ENCODE results near the gene OBSCN.
A peak's percentile ranks its signal among the peaks of the same experiment; 100 is the strongest.

The OBSCN gene, protein sequence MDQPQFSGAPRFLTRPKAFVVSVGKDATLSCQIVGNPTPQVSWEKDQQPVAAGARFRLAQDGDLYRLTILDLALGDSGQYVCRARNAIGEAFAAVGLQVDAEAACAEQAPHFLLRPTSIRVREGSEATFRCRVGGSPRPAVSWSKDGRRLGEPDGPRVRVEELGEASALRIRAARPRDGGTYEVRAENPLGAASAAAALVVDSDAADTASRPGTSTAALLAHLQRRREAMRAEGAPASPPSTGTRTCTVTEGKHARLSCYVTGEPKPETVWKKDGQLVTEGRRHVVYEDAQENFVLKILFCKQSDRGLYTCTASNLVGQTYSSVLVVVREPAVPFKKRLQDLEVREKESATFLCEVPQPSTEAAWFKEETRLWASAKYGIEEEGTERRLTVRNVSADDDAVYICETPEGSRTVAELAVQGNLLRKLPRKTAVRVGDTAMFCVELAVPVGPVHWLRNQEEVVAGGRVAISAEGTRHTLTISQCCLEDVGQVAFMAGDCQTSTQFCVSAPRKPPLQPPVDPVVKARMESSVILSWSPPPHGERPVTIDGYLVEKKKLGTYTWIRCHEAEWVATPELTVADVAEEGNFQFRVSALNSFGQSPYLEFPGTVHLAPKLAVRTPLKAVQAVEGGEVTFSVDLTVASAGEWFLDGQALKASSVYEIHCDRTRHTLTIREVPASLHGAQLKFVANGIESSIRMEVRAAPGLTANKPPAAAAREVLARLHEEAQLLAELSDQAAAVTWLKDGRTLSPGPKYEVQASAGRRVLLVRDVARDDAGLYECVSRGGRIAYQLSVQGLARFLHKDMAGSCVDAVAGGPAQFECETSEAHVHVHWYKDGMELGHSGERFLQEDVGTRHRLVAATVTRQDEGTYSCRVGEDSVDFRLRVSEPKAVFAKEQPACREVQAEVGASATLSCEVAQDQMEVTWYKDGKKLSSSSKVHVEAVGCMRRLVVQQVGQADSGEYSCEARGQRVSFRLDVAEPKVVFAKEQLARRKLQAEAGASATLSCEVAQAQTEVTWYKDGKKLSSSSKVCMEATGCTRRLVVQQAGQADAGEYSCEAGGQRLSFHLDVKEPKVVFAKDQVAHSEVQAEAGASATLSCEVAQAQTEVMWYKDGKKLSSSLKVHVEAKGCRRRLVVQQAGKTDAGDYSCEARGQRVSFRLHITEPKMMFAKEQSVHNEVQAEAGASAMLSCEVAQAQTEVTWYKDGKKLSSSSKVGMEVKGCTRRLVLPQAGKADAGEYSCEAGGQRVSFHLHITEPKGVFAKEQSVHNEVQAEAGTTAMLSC (N-terminal part only)

DNA sequence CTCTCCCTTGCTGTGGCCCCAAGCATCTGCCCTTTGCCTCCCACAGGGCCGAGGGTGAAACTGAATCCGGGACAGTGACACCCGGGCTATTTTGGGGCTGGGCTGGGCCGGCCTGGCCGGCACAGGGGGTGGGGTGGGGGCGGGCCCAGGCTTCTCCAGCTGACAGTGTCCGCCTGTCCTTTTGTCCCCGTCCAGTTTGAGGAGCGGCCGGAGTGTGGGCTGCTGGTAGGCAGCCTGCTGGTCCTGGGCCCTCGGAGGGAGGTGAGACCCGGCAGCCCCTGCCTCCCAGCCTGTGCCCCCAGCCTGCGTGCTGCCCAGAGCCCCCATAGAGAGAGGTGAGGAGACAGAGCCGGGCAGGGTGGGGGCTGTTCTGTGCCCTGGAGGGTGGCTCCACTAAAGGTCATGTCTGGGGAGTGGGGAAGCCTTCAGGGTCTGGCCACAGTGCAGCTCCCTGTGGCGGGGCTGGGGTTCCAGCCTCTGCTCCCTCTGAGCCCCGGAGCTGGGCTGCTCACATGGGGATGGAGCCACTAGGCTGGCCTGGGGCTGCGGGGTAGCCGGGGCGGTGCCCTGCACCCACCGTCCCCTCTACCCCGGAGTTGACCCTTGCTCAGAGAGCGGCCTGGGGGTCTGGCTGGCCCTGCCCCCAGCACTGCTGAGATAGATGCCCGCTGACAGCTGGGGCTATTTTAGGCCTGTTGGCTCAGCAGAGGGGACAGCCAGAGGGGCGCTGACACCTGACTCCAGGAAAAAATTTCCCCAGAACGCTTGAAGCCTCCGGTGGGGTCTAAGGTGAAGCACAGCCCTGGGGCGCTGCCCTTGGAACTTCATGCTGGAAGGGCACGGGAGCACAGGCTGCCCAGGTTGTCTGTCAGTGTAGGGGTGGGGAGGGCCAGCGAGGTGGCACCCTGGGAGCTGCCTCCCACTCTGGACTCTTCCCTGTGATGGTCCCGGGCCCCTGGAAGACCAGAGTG lies at the start of gene OBSCN:
OBSCN (plus strand) TSS at position 194 of the 971 bp plus-strand sequence. CDS start 3,740 bp downstream, outside the sequence.
- DNase-seq, result no peak

DNA sequence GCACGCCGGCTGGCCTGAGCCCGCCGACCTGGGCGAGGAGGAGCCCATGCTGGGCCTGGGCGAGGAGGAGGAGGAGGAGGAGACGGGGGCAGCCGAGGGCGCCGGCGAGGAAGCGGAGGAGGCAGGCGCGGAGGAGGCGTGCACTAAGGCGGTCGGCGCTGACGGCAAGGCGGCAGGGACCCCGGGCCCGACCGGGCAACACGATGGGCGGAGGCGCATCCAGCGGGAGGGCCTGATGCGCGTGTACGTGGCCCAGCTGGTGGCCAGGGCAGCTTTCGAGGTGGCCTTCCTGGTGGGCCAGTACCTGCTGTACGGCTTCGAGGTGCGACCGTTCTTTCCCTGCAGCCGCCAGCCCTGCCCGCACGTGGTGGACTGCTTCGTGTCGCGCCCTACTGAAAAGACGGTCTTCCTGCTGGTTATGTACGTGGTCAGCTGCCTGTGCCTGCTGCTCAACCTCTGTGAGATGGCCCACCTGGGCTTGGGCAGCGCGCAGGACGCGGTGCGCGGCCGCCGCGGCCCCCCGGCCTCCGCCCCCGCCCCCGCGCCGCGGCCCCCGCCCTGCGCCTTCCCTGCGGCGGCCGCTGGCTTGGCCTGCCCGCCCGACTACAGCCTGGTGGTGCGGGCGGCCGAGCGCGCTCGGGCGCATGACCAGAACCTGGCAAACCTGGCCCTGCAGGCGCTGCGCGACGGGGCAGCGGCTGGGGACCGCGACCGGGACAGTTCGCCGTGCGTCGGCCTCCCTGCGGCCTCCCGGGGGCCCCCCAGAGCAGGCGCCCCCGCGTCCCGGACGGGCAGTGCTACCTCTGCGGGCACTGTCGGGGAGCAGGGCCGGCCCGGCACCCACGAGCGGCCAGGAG lies 49.5 kb upstream of the OBSCN start:
- DNase-seq, result no peak

DNA sequence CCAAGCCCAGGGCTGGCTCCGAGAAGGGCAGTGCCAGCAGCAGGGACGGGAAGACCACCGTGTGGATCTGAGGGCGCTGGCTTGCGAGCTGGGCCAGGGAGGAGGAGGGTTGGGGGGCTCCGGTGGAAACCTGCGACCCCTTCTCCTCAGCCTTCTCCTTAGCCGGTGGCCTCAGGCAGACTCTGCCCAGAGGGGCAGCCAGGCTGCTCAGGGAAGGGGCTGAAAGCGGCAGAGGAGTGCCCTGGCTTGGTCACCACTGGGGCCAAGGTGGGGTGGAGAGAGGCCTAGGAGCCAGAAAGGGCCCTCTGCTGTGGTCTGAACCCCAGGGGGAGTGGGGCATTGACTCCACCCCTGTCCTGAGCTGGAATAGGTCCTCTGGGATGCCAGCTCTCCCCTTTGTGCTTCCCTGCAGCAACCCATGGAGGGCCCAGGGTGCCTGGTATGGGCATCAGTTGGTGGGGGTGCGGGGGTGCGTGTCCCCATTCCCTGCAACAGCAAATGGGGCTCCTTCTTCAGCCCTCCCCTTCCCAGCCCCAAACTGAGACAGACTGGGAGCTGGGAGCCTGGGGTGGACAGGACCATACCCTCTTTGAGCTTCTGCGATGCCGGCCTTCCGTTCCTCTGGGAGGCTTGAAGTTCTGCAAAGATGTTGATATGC lies 48.7 kb upstream of the OBSCN start:
- no peak for DNase-seq

DNA sequence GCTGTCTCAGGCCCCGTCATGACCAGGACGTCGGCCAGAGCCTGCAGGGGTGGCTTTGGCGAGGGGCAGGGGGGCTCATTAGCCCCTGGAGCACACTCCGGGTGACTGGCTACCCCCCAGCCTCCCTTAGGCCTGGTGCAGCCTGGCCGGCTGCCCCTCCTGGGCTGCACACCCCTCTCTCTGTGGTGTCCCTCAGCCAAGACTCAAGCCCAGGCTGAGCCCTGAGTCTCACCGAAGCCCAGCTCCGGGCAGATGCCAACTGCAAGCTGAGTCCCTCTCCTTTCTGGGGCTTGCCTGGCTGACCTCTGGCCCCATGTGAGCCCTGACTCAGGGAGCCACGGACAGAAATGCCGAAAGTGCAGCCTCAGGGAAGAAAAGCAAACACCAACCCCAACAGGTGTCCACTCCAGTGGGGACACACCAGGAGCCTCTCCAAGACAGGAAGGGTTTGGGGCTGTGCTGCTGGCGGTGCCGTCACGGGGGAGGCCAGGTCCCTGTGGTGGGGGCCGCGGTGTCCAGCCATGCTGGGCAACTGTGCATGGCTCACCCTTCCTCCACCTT lies 47.6 kb upstream of the OBSCN start:
- DNase-seq, result no peak

DNA sequence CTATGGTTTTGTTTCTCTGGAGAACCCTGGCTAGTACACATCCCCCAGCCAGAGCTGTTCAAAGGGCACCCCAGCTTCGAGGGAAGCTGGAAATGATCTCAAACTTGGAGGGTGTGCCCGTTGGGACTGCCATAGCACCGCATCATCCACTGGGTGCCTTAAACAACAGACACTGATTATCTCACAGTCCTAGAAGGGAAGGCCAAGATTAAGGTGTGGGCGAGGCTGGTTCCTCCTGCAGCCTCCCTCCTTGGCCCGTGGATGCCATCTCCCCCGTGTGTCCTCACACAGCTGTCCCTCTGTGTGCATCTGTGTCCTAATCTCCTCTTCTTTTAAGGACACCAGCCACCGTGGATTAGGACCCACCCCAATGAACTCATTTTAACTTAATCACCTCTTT lies 46.5 kb upstream of the OBSCN start:
- no peak for DNase-seq

DNA sequence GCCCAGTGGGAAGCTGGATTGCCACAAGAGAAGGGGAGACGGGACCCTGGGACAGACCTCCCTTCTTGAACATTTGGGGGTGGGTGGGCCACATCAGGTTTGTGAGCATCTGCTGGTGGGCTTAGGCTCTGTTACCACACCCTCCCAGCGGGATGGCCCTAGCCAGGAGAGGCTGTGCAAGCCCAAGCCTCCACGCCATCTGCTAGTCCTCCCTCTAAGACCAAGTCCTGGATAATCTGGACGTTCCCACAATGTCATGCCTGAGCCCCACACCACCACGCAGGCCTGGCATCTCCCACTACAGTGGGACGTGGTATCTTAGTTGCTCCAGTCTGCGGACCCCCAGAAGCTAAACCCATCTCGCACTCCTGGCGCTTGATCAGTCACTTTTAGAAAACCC lies 46.0 kb upstream of the OBSCN start:
- DNase-seq, result no peak

DNA sequence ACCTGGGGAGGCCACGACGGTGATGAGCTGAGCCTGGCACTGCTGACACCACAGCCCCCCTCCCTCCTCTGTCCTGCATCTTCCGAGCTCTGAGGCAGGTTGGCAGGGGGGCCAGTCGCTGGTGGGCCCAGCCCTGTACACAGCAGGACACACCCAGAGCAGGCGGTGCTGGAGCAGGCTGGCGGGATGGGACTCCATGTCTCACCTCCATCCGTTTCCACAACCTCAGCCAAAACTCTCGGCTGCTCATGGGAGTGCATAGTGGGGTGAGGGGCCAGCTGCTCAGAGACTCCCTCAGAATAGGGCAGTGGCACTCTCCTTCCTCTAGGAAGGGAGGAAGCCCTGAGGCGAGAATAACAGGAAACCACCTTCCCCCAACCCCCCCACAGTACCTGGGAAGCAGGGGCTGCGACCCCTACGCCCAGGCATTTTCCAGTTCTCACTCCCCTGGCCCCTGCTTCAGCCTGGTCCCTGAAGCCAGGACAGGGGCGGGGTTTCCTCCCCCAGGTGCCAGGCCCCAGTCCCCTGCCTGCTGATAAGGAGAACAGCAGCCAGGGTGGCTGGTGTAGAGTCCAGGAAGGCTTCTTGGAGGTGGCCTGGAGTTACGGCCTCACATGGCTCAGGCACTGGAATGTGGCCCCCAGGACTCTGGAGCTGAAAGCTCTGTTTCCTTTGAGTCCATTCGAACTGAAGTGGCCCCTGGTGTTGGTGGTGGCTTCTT lies 45.4 kb upstream of the OBSCN start:
- no peak for DNase-seq

DNA sequence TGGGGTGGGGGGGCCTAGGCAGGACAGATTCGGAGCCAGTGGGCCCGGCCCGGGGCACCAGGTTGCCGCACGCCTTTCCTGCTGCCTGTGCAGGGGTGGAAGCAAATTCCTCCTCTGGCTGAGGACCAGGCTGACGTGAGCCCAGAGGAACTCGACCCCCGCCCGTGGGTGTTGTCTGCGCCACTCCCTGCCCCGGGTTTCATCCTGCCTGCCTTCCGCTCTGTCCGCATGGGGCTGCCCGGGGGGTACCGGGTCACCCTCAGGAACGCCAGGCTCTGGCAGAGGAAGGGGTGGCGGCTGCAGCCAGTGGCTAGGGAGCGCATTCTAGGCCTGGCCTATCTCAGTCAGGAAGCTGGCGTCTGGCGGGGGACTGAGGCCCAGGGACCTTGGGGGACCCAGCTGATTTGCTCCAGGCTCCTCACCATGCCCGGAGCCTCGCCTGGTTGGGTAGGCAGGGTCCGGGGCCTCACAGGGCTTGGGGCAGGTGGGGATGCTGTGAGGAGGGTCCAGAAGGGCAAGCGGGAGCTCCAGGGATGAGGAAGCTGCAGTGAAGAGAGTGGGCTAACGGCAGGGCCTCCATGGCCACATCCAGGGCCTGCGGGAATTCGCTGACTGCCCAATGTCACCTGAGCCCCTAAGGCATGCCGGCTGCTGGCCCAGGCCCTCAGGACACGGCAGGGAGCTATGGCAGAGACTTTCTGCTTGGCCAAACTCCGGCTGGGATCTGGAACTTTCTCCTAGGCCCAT lies 44.7 kb upstream of the OBSCN start:
- no peak for DNase-seq

DNA sequence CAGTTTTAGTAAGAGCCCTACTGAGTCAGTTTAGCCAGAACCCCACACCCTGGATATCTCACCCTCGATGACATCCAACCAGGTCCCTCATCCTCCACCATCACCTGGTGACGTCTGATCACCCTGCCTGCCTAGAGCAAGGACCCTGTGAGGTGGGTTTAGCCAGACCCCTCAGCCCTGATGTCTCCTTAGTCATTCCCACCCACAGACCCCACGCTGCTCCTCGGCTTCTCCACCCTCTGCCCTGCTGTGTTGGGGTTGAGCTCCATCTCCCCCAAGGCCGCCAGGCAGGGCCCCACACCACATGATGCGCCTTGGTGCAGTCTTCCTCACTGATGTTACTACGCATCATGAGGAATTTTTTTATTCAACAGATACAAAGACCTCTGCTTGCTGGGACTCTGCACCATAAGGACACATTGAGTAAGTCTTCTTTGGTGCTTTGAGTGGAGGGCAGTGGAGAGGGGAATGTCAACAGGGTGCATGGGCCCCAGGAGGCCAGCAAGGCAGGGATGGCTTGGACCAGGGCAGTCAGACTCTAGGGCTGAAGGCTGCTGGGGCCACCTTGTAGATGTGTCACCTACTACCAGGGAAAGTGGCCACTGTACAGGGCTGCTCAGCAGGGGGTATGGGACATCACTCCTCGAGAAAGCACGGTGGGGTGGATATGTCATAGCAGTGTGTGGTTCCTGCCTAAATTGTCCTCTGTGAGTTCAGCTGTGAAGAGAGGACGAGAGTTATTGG lies 43.9 kb upstream of the OBSCN start:
- DNase-seq, result no peak

DNA sequence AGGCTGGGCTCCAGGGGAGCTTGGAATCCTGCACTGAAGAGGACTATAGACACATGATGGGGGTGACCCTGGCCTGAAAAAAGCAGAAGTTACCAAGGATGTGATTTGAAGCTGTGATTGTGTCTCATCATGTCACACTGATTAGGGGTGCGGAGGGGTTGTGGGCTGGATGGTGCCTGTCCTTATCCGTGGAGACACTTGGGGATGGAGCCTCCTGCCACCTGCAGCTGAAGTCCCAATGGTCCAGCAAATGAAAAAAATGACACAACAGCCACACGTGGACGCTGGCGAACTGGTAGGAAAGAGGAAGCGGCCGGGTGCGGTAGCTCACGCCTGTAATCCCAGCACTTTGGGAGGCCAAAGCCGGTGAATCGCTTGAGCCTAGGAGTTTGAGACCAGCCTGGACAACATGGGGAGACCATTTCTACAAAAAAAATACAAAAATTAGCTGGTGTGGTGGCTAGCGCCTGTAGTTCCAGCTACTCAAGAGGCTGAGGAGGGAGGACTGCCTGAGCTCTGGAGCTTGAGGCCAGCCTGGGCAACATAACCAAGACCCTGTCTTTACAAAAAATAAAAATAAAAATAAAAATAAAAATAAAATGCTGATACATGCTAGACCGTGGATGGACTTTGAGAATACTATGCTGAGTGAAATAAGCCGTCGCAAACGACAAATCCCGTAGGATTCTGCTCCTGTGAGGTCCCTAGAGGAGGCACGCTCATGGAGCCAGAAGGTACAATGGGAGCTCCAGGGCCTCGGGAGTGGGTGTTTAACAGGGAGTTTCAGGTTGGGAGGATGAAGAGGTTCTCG lies 43.1 kb upstream of the OBSCN start:
- DNase-seq, result no peak

DNA sequence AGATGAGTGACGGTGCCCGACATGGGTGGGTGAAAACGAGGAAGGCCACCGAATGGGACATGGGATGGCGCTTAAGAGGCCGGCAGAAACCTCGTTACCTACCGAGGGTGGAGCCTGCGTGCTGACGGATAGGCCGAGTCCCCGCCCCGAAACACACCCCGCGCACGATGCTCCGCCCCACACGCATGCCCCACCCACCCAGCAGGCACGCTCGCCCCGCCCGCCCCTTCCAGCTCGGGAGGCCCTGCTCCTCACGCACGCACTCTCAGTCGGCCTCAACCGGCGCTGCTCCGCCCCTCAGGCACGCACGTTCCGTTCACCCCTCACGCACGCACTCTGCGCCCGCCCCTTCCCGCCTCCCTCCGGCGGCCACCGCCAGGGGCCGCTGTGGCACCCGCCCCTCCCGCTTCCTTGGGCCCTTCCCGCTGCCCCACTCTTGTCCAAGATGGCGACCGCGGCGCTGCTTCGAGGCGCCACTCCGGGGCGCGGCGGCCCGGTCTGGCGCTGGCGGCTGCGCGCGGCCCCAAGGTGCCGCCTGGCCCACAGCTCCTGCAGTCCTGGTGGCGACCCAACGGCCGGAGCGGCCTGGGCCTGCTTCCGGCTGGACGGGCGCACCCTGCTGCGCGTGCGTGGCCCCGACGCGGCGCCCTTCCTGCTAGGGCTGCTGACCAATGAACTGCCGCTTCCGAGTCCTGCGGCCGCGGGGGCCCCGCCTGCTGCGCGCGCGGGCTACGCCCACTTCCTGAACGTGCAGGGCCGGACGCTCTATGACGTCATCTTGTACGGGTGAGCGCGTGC lies 42.3 kb upstream of the OBSCN start, which contains the start of gene IBA57:
IBA57 (plus strand) TSS at position 433 of the 798 bp plus-strand sequence; CDS start at position 446, 13 bp downstream.
- peak; percentile 100 for DNase-seq

DNA sequence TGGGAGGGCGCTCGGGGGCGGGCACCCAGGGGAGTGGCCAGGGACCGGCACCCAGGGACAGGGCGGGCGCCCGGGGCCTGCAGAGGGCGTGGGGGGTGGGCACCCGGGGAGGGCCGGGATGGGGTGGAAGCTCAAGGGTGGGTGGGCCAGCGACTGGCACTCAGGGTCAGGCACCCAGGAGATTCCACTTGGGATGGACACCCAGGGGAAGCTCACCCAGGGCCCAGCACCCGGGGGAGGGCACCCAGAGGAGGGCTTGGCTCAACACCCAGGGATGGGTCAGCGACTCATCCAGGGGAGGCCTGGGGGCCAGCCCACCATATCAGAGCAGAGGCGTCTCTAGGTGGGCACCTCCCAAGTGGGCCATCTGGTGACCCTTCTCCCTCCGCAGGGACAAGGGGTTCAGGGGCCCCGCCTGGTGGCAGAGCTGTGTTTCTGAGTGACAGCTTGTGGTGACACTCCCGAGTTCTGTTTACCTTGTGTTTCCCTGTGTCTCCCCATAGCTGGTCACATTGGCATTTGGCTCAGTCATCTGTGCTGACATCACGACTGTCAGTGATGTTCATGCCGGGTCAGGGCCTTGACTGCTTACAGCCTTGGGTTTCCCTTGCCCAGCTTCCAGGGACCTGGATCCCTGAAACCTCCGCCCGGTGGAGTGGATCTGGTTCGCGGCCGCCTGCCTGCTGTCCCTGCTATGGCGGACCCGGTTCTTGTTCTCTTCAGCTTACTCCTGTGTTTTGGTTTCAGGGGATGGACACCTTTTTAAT lies 41.5 kb upstream of the OBSCN start:
- DNase-seq, result peak; percentile 49

DNA sequence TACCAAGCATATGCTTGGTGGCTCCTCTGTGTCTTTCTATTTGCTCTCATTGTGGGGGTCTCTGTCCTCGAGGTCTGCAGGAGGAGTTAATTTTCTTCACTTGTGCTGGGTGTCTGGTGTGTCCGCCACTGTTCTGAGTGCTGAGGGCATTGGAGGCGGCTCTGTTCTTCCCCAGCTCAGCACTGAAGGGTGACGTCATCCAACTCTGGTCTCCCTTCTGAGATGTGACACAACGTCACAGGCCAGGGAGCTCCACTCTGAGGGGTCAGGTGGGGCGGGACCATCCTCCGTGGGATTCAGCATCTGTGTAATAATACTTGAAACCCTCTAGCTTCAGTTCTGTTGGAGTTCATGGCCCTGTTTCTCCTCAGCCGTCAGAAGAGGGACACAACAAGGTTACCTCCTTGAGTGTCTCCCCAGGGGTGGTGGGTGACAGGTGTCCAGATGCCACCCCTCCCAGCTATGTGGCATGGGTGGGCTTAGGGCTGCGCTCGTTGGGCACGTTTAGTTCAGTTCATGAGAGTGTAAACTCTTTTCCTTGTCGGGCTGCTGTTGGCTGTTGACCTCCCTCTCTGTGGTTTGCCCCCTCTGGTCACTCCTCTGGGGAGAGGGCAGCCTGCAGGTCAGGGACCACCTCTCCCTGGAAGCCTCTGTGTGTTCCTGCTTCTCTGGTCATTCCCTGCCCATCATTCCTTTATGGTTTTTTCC lies 39.1 kb upstream of the OBSCN start:
- no peak for DNase-seq

DNA sequence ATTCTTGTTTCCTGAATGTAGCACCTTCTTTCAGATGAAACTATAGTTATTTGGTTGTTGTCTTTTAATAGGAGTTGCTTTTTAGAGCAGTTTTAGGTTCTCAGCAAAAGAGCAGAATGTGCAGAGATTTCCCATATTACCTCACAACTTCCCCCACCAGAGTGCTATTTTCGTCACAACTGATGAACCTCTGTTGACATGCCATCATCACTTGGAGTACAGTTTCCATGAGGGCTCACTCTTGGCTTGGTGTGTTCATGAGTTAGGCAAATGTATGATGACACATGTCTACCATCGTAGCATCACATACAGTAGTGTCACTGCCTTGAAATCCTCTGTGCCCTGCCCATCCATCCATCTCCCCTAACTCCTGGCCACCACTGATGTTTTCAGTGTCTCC lies 38.5 kb upstream of the OBSCN start:
- DNase-seq, result no peak

Data from activated effector memory CD4-positive, alpha-beta T cell treated with Interleukin-2 at 50 U/mL for 16 hours (primary cell).